Keratinocyte (primary cell): ENCODE measurements around the gene SEL1L3. TPM values are rescaled to one million over a fixed set of nuclear protein-coding genes. Genes with fewer than 3 reads are reported as not detected.

ENCODE experiments used
- DNase-seq: peaks from one replicate; pipeline ENCODE4 v3.0.0-alpha.2; 2011; ENCODE audit warnings: low read depth, missing footprints, low spot score
- FAIRE-seq: peaks from 2 replicates; lab custom pipeline; 2011; peaks lifted over from hg19 to GRCh38; lab: Jason Lieb, UNC
- H2AFZ ChIP-seq: 2 replicates; pipeline ENCODE4 v1.6.0; 2012; ENCODE audit warnings: low read length, control low read depth, inconsistent platforms; ENCODE audit not compliant: control insufficient read depth
- H3K27ac ChIP-seq: 2 replicates; pipeline ENCODE4 v1.5.1; 2011; ENCODE audit warnings: low read length; ENCODE audit not compliant: control insufficient read depth, insufficient read depth
- H3K27me3 ChIP-seq: 3 replicates; pipeline ENCODE4 v1.6.0; 2011; ENCODE audit warnings: low read length; ENCODE audit not compliant: control insufficient read depth, insufficient read depth; ENCODE audit errors: extremely low read depth
- H3K36me3 ChIP-seq, 2 experiments: 2 replicates in 1 of 2; 3 replicates in 1 of 2; pipeline ENCODE4 v1.5.1; 2011; ENCODE audit warnings: low read length in 2 of 2, mild to moderate bottlenecking in 1 of 2; ENCODE audit not compliant: control insufficient read depth in 2 of 2, insufficient read depth in 2 of 2; ENCODE audit errors: extremely low read depth in 1 of 2
- H3K4me1 ChIP-seq: 3 replicates; pipeline ENCODE4 v1.5.1; 2011; ENCODE audit warnings: low read length; ENCODE audit not compliant: control insufficient read depth, insufficient read depth; ENCODE audit errors: extremely low read depth
- H3K4me2 ChIP-seq: 3 replicates; pipeline ENCODE4 v1.6.0; 2011; ENCODE audit warnings: low read depth, low read length; ENCODE audit not compliant: control insufficient read depth, insufficient read depth; ENCODE audit errors: extremely low read depth
- H3K4me3 ChIP-seq, 3 experiments: fragments of 200-600 bp in 1 of 3; sonication (generic) in 1 of 3; 2 replicates in 2 of 3; 3 replicates in 1 of 3; pipeline ENCODE4 v1.5.1; 2011 to 2016; ENCODE audit warnings: low read length in 3 of 3, mild to moderate bottlenecking in 3 of 3, control low read depth in 2 of 3, inconsistent platforms in 1 of 3, low read depth in 1 of 3, mixed read lengths in 1 of 3, mixed run types in 1 of 3, moderate library complexity in 1 of 3; ENCODE audit not compliant: control insufficient read depth in 2 of 3, insufficient read depth in 2 of 3; ENCODE audit errors: extremely low read depth in 1 of 3
- H3K79me2 ChIP-seq: 2 replicates; pipeline ENCODE4 v1.6.0; 2012; ENCODE audit warnings: low read length; ENCODE audit not compliant: control insufficient read depth, insufficient read depth
- H3K9ac ChIP-seq: 3 replicates; pipeline ENCODE4 v1.6.0; 2011; ENCODE audit warnings: low read length; ENCODE audit not compliant: control insufficient read depth, insufficient read depth; ENCODE audit errors: extremely low read depth
- H3K9me1 ChIP-seq: 3 replicates; pipeline ENCODE4 v1.6.0; 2011; ENCODE audit warnings: low read length; ENCODE audit not compliant: control insufficient read depth, insufficient read depth; ENCODE audit errors: extremely low read depth
- H3K9me3 ChIP-seq: 2 replicates; pipeline ENCODE4 v1.5.1; 2012; ENCODE audit warnings: low read depth, low read length; ENCODE audit not compliant: control insufficient read depth
- H4K20me1 ChIP-seq: 3 replicates; pipeline ENCODE4 v1.6.0; 2011; ENCODE audit warnings: low read length; ENCODE audit not compliant: control insufficient read depth, insufficient read depth; ENCODE audit errors: extremely low read depth
- EZH2 ChIP-seq: IDR thresholded peaks from one replicate; pipeline ENCODE4 v1.6.1; 2012; ENCODE audit warnings: inconsistent platforms, mild to moderate bottlenecking, low read length, moderate library complexity
- dilution Hi-C: fragments of 300-500 bp; cut with MboI; formaldehyde crosslinking; loops from one replicate; pipeline ENCODE4 v1.7.0; 2020; ENCODE audit warnings: low sequenced_read_pairs; ENCODE audit not compliant: extremely low pct_ligation_motif_present
- polyA plus RNA-seq, 5 experiments: library from polyadenylated mRNA; depleted of rRNA in 3 of 5; stranded (reverse) in 3 of 5; stranded (forward) in 1 of 5; unstranded in 1 of 5; fragments of >200 nt; gene quantifications; 1 replicate in 1 of 5; 2 replicates in 3 of 5; 3 replicates in 1 of 5; pipeline versions ENCODE4 v1.2.1 to v1.2.3, GENCODE V29; 2011 to 2012; ENCODE audit warnings: missing spikeins in 2 of 5, low read depth in 1 of 5, low replicate concordance in 1 of 5
- TF ChIP-seq, protein P1 (sequence below), 3 experiments: IDR thresholded peaks in 1 of 3; conservative IDR thresholded peaks in 1 of 3; optimal IDR thresholded peaks in 1 of 3; 2 replicates in 2 of 3; 3 replicates in 1 of 3; pipeline versions ENCODE3 to v1.5.1; 2011; ENCODE audit warnings: low read length in 3 of 3, mild to moderate bottlenecking in 3 of 3, moderate library complexity in 2 of 3, control low read depth in 1 of 3, inconsistent platforms in 1 of 3; ENCODE audit not compliant: insufficient read depth in 2 of 3; ENCODE audit errors: extremely low read depth in 1 of 3

SEL1L3 gene
- polyA plus RNA-seq, 1 donor (not counting 4 experiments of a cell fraction or from before 2014, with no cell fraction given): 67.9 TPM

DNA sequence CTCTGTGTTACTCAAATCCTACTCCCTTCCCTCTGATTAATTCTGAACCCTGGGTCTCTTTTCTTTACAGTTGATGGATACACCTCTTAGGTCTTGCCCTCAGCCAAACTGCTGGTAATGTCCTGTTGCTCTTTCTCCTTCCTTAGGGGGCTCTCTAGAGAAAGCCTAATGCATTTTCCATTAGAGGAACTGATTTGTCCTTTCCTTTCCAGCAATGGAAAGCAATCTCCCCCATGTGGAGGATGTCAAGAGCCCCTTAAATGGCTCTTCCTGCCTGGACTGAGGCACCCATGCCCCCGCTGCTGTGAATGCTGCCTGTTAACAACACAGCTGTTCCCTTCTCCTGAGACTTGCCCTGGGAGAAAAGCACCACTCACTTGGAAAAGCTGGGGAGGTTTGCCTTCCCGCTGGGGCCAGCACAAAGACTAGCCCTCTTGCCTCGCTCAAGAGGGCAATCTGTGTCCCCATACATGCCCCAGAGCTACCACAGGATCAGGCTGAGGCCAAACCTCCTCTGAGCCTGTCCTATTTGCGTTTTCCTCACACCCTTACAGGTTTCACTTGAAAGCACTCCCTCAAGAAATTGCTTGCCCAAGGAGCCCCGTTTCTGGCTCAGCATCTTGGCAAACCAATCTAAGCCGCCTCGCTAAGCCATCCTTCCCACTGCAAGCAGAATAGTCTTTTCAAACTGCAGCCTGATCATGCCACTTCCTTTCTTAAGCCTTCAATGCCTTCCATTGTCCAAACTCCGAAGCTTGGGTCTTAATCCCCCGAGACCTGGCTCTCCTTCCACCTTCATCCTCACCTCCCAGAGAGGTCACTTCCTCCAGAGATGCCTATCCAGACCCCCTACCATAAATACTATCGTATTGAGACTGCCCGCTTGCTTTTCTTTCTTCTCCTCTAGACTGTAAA lies 28.0 kb upstream of the SEL1L3 start:
- TF ChIP-seq, protein P1, sequence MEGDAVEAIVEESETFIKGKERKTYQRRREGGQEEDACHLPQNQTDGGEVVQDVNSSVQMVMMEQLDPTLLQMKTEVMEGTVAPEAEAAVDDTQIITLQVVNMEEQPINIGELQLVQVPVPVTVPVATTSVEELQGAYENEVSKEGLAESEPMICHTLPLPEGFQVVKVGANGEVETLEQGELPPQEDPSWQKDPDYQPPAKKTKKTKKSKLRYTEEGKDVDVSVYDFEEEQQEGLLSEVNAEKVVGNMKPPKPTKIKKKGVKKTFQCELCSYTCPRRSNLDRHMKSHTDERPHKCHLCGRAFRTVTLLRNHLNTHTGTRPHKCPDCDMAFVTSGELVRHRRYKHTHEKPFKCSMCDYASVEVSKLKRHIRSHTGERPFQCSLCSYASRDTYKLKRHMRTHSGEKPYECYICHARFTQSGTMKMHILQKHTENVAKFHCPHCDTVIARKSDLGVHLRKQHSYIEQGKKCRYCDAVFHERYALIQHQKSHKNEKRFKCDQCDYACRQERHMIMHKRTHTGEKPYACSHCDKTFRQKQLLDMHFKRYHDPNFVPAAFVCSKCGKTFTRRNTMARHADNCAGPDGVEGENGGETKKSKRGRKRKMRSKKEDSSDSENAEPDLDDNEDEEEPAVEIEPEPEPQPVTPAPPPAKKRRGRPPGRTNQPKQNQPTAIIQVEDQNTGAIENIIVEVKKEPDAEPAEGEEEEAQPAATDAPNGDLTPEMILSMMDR (optimal IDR thresholded peaks at IDR 0.05 in 1 of 3, IDR thresholded peaks at IDR 0.05 in 1 of 3, conservative IDR thresholded peaks at IDR 0.05 in 1 of 3; ENCODE audit: extremely low read depth in 1 of 3, insufficient read depth in 2 of 3, low read length in 3 of 3): no peak
- TF ChIP-seq EZH2: no peak
- no peak for FAIRE-seq
- H4K20me1 ChIP-seq: no peaks in the 10 kb centered on the region
- dilution Hi-C loops: no loop called here
- H3K9ac ChIP-seq: no peak overlapping the region
- H2AFZ ChIP-seq: no peak overlapping the region
- H3K27ac ChIP-seq: no peak overlapping the region
- peaks cover 5% of the 10 kb centered on the region for H3K4me1 ChIP-seq
- no peak overlapping the region for H3K4me2 ChIP-seq
- no peaks in the 10 kb centered on the region for H3K9me3 ChIP-seq
- no peaks in the 10 kb centered on the region for H3K36me3 ChIP-seq
- no peaks in the 10 kb centered on the region for H3K9me1 ChIP-seq
- peaks cover 2% of the 10 kb centered on the region for H3K27me3 ChIP-seq
- no peak for DNase-seq
- no peaks in the 10 kb centered on the region for H3K79me2 ChIP-seq
- no peak overlapping the region for H3K4me3 ChIP-seq

DNA sequence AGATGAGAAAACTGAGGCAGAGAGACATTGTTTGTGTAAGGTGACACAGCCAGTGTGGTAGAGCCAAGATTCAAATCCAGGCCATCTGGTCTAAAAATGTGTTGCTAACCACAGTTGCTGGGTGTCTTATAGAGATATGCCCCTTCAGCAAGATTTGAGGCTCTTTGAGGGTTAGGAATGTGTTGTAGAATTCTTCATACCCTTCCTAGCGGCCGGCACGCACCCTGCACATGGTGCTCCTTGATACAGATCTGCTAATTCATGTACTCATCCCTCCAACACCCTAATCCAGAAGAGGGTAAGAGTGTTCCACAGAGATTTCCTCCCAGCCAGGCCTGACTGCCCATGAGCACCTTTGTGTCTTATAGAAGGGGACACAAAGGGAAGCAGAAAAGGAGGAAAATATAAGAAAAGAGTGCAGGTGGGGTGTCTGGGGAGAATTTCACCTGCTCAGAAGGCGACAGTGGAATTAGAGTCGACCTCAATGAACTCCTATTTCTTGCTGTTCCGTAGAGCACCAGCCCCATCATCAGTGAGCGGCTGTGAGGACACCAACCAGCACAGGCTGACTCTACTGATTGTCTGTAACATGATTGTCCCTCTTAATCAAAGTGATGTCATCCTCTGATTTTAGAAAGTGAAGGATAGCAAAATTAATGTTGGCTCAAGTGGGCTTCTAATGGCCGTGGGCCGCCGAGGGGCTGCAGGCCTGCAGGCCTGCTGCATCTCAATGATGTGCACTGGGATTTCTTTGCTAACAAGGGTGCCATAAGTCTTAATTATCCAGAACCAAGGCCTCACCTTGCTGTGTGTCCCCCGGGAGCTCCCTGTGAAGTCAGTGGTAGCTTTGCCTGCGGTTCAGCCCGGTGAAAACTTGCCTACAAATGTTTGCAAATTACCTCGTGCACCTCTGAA lies 27.1 kb upstream of the SEL1L3 start:
- no peak for DNase-seq
- Histone ChIP-seq H3K9me3 (no peaks in the 10 kb centered on the region), H4K20me1 (no peaks in the 10 kb centered on the region), H2AFZ (no peak overlapping the region), H3K4me1 (peaks cover 8% of the 10 kb centered on the region), H3K27me3 (peaks cover 2% of the 10 kb centered on the region), H3K9me1 (no peaks in the 10 kb centered on the region), H3K9ac (no peak overlapping the region), H3K79me2 (no peaks in the 10 kb centered on the region), H3K4me3 (no peak overlapping the region), H3K27ac (no peak overlapping the region), H3K4me2 (no peak overlapping the region), H3K36me3 (no peaks in the 10 kb centered on the region)
- TF ChIP-seq EZH2: no peak
- TF ChIP-seq, protein P1 (optimal IDR thresholded peaks at IDR 0.05 in 1 of 3, IDR thresholded peaks at IDR 0.05 in 1 of 3, conservative IDR thresholded peaks at IDR 0.05 in 1 of 3; ENCODE audit: extremely low read depth in 1 of 3, insufficient read depth in 2 of 3, low read length in 3 of 3): no peak
- dilution Hi-C loops: no loop called here
- FAIRE-seq: no peak
